ENCODE results near the gene STUB1.
"Not testable (repeated sequence)": the region's sequence is repeated elsewhere in the genome, so short reads cannot be mapped to it uniquely, and the experiment has no call there.

Gene STUB1

GRCh38 chr16:704047-704446 lies 23.8 kb downstream of the STUB1 start:
- Histone ChIP-seq H3K4me3 (no peak overlapping the region), H3K27ac (no peak overlapping the region)

- H3K4me3 ChIP-seq, result peak overlapping the region in 1 of 7 experiments; percentile 30
- H3K27ac ChIP-seq, result no peak overlapping the region
Observed at GRCh38 chr16:704552-705380, 24.6 kb downstream of the STUB1 start.

- H3K4me3 ChIP-seq, result peak within 1 kb of the TSS in 1 of 7 experiments; percentile 30
- no peak within 1 kb of the TSS for H3K27ac ChIP-seq
Observed at GRCh38 chr16:705431-706188, 25.4 kb downstream of the STUB1 start, which contains the start of gene FBXL16. FBXL16 (minus strand) TSS chr16:705801; CDS start chr16:697405, 8,396 bp downstream.

- H3K4me3 ChIP-seq, result peak overlapping the region in 1 of 7 experiments; percentile 25
- no peak overlapping the region for H3K27ac ChIP-seq
Observed at GRCh38 chr16:706189-707061, 26.2 kb downstream of the STUB1 start.

GRCh38 chr16:707062-707538 lies 26.9 kb downstream of the STUB1 start:
- Histone ChIP-seq H3K4me3 (no peak overlapping the region), H3K27ac (no peak overlapping the region)

- Histone ChIP-seq H3K27ac (no peak overlapping the region), H3K4me3 (no peak overlapping the region)
Observed at GRCh38 chr16:708019-708418, 27.8 kb downstream of the STUB1 start.

- H3K4me3 ChIP-seq, result no peak overlapping the region
- H3K27ac ChIP-seq, result no peak overlapping the region
Observed at GRCh38 chr16:708959-709358, 28.7 kb downstream of the STUB1 start.

GRCh38 chr16:709566-710499 lies 29.6 kb downstream of the STUB1 start:
- Histone ChIP-seq H3K4me3 (no peak overlapping the region), H3K27ac (no peak overlapping the region)

- no peak overlapping the region for H3K27ac ChIP-seq
- H3K4me3 ChIP-seq, result no peak overlapping the region
Observed at GRCh38 chr16:710500-711075, 30.4 kb downstream of the STUB1 start.

- H3K27ac ChIP-seq, result no peak overlapping the region
- no peak overlapping the region for H3K4me3 ChIP-seq
Observed at GRCh38 chr16:711084-711483, 30.9 kb downstream of the STUB1 start.

- Histone ChIP-seq H3K27ac (no peak overlapping the region), H3K4me3 (no peak overlapping the region)
Observed at GRCh38 chr16:711548-712320, 31.5 kb downstream of the STUB1 start.

- not testable (repeated sequence) for H3K27ac ChIP-seq, H3K4me3 ChIP-seq
Observed at GRCh38 chr16:712740-713250, 32.6 kb downstream of the STUB1 start.

- Histone ChIP-seq H3K4me3 (no peak overlapping the region), H3K27ac (no peak overlapping the region)
Observed at GRCh38 chr16:714079-714478, 33.9 kb downstream of the STUB1 start.

- peak within 1 kb of the TSS; percentile 47 to 53 (median 48) for H3K4me3 ChIP-seq
- H3K27ac ChIP-seq, result peak within 1 kb of the TSS in 2 of 21 experiments; percentile 2 to 53
Observed at GRCh38 chr16:714558-715476, 34.6 kb downstream of the STUB1 start, which contains the start of gene METRN. METRN (plus strand) TSS chr16:715118; CDS start chr16:715290, 172 bp downstream.

- Histone ChIP-seq H3K4me3 (peak overlapping the region; percentile 47 to 53 (median 48)), H3K27ac (peak overlapping the region in 2 of 21 experiments; percentile 2 to 53)
Observed at GRCh38 chr16:715477-716199, 35.4 kb downstream of the STUB1 start.

GRCh38 chr16:716200-716568 lies 36.0 kb downstream of the STUB1 start:
- H3K27ac ChIP-seq, result no peak overlapping the region

More at GRCh38 chr16:716200-716568, 36.0 kb downstream of the STUB1 start:
- H3K4me3 ChIP-seq, result peak overlapping the region in 4 of 7 experiments; percentile 47 to 52 (median 48)
